Stimulated activated naive CD8-positive, alpha-beta T cell treated with anti-CD3 and anti-CD28 coated beads, Interleukin-15, Interleukin-2, amounts not matched to agents 100 ng/mL and 50 ng/mL, for 24 hours (primary cell): Measurements from ENCODE around the gene LILRA6.
"Not testable (repeated sequence)": the region's sequence is repeated elsewhere in the genome, so short reads cannot be mapped to it uniquely, and the experiment has no call there.

ENCODE experiments used
- H3K27ac Mint-ChIP-seq: one replicate; pipeline ENCODE4 v1.8.0; 2021; ENCODE audit warnings: mild to moderate bottlenecking, mixed read lengths
- H3K27me3 Mint-ChIP-seq: one replicate; pipeline ENCODE4 v1.8.0; 2021; ENCODE audit warnings: mixed read lengths
- H3K36me3 Mint-ChIP-seq: one replicate; pipeline ENCODE4 v1.8.0; 2021; ENCODE audit warnings: low read depth, mixed read lengths
- H3K4me1 Mint-ChIP-seq: one replicate; pipeline ENCODE4 v1.8.0; 2021; ENCODE audit warnings: low read depth, mixed read lengths
- H3K4me3 Mint-ChIP-seq: one replicate; pipeline ENCODE4 v1.8.0; 2021; ENCODE audit warnings: mild to moderate bottlenecking, mixed read lengths
- H3K9me3 Mint-ChIP-seq: one replicate; pipeline ENCODE4 v1.8.0; 2021; ENCODE audit warnings: mixed read lengths

LILRA6 gene

DNA sequence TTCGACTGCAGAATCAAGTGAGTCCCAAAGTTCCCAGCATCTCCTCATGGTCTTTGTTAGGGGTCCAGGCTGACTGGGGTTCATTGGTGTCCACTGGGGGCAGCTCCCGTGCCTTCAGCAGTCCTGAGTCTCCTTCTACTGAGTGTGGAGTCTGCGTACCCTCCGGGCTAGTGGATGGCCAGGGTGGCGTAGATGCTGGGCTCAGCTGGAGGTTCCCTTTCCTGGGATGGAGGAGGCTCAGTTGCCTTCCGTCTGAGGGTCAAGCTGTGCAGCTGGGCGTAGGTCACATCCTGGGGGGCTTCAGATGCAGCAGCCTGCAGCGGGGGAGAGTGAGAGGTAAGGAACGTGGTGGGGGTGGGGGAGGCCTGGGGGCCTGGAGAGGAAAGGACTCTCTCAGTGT is 31.9 kb upstream of the LILRA6 start:
- not testable (repeated sequence) for H3K9me3 Mint-ChIP-seq, H3K36me3 Mint-ChIP-seq, H3K4me3 Mint-ChIP-seq, H3K27ac Mint-ChIP-seq, H3K4me1 Mint-ChIP-seq
- peaks cover 17% of the 10 kb centered on the region for H3K27me3 Mint-ChIP-seq

DNA sequence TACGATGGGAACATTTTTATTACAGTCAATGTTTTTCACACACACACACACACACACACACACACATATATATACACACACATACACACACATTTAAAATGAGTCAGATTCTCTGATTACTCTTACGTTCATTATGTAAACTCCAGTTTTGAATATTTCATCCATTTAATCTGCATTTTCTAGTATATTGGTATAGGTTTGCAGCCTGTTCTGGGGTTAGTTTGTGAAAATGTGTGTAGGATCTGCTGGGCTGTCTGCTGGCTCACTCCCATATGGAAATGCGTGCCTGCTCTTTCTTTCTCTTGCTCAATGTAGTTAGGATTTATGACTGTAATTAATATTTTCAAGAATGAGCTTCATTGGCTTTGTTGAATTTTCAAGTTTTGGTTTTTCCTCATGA is 31.2 kb upstream of the LILRA6 start:
- Mint-ChIP-seq H3K36me3 (no peaks in the 10 kb centered on the region), H3K27ac (no peak overlapping the region), H3K4me1 (peaks cover 3% of the 10 kb centered on the region), H3K27me3 (peaks cover 19% of the 10 kb centered on the region), H3K4me3 (no peak overlapping the region), H3K9me3 (no peaks in the 10 kb centered on the region)

DNA sequence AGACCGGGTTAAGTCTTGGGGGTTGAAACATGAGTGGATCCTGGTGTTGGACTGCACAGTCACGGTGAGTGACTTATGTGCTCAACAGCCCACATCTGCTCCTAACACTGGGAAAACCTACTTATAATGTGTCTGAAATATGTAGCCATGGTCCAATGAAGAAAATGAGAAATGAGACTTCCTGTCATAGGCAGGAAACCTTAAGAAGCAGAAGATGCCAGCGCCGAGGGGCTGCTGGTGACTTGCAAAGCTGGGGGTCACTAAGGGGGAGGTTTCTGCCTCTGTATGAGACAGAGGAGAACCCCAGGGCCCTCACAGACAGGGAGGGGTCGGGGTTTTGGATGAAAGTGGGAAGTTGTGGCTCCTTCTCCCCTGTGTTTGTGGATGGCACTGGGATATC is 29.6 kb upstream of the LILRA6 start:
- H3K4me1 Mint-ChIP-seq, H3K4me3 Mint-ChIP-seq: not testable (repeated sequence)

DNA sequence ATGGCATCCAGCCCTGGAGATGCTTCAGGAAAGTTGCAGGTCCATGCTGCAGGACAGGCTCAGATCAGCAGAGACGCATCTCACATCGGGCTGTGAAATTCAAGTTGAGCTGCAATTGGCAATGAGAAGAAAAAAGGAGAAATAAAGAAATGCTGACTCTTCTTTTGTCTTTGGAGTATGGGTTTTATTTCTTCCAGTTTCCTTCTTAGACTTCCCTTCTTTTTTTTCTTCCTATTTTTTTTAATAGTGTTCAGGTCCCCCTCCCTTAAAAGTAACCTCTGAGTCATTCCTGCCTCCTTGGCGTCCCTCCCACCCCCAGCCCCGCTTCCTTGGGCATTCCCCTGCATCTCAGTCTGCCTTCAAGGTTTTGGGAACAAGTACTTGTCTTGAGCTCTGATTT is 29.0 kb upstream of the LILRA6 start:
- H3K4me1 Mint-ChIP-seq, H3K9me3 Mint-ChIP-seq, H3K4me3 Mint-ChIP-seq, H3K36me3 Mint-ChIP-seq, H3K27ac Mint-ChIP-seq: not testable (repeated sequence)
- H3K27me3 Mint-ChIP-seq, result peaks cover 36% of the 10 kb centered on the region

More for the DNA sequence above, 29.6 kb upstream of the LILRA6 start:
- H3K9me3 Mint-ChIP-seq, H3K27ac Mint-ChIP-seq, H3K36me3 Mint-ChIP-seq: not testable (repeated sequence)
- peaks cover 33% of the 10 kb centered on the region for H3K27me3 Mint-ChIP-seq

DNA sequence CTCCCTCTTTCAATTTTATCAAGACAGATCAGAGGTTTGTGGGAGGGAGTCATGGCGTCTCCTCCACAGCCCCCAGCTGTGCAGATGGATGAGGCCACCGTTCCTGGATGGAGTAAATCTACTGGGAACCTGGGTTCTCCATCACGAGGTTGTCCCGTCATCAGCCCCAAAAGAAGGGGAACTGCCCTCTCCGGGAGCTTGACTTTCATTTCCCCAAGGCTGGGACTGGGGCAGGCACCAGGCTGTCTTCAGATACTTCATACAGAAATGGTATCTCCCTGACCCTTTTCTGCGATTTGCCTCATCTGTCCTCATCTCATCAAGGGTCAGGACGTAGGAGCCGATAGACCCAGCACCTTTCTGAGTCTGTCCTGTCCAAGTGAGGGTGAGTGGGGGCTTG is 28.5 kb upstream of the LILRA6 start:
- Mint-ChIP-seq H3K9me3 (no peaks in the 10 kb centered on the region), H3K4me3 (no peak overlapping the region), H3K27me3 (peaks cover 33% of the 10 kb centered on the region), H3K27ac (no peak overlapping the region), H3K4me1 (peaks cover 3% of the 10 kb centered on the region), H3K36me3 (no peaks in the 10 kb centered on the region)

DNA sequence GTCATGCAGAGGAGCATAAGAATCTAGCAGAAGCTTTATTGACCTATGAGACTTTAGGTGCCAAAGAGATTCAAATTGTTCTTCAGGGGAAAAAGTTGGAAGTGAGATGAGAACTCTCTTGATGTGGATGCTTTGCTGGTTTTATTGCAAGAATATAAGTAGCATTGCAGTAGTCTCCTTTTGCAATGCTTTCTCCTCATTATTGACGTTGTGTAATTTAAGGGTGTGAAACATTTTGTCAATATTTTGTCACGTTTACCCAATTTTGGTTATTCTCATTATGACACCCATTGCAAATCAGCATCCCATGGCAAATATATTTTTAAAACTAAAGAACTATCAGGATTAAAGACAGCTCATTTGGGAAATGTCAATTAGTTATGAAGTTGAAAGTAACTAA is 26.3 kb upstream of the LILRA6 start:
- no peaks in the 10 kb centered on the region for H3K9me3 Mint-ChIP-seq
- no peaks in the 10 kb centered on the region for H3K4me1 Mint-ChIP-seq
- no peak overlapping the region for H3K27ac Mint-ChIP-seq
- H3K27me3 Mint-ChIP-seq, result peaks cover 40% of the 10 kb centered on the region
- H3K36me3 Mint-ChIP-seq, result no peaks in the 10 kb centered on the region
- H3K4me3 Mint-ChIP-seq, result no peak overlapping the region

DNA sequence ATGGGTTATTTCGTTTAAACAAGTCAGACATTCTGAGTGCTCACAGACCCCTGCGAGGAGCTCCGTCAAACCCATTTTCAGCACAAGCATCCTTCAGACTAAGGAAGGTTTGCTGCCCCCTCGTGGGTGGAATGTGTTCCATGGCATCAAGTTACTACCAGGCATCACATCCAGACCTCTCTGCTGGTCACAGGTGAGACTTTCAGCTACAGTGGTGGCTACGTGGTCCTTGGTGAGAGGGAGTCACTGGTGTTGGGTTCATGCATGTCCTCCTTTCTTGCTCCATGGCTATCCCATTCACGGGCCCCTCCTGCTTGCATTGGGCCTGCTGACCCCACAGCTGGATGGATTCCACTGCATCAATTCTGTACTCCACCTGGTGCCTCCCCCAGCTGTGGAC is 23.5 kb upstream of the LILRA6 start:
- no peak overlapping the region for H3K4me3 Mint-ChIP-seq
- H3K36me3 Mint-ChIP-seq, result no peaks in the 10 kb centered on the region
- H3K9me3 Mint-ChIP-seq, result no peaks in the 10 kb centered on the region
- H3K27me3 Mint-ChIP-seq, result peaks cover 35% of the 10 kb centered on the region
- no peaks in the 10 kb centered on the region for H3K4me1 Mint-ChIP-seq
- no peak overlapping the region for H3K27ac Mint-ChIP-seq

DNA sequence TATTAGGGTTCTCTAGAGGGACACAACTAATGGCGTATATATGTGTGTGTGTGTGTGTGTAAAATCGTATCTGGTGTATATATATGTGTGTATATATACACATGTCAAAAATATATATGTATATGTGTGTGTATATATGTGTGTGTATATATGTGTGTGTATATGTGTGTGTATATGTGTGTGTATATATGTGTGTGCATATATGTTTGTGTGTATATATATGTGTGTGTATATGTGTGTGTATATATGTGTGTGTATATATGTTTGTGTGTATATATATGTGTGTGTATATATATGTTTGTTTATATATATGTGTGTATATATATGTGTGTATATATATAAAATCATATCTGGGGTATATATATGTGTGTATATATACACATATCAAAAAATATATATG is 19.9 kb upstream of the LILRA6 start:
- H3K4me1 Mint-ChIP-seq, result no peaks in the 10 kb centered on the region
- H3K27me3 Mint-ChIP-seq, result peaks cover 22% of the 10 kb centered on the region
- no peak overlapping the region for H3K4me3 Mint-ChIP-seq
- no peak overlapping the region for H3K27ac Mint-ChIP-seq
- H3K9me3 Mint-ChIP-seq, result no peaks in the 10 kb centered on the region
- no peaks in the 10 kb centered on the region for H3K36me3 Mint-ChIP-seq

DNA sequence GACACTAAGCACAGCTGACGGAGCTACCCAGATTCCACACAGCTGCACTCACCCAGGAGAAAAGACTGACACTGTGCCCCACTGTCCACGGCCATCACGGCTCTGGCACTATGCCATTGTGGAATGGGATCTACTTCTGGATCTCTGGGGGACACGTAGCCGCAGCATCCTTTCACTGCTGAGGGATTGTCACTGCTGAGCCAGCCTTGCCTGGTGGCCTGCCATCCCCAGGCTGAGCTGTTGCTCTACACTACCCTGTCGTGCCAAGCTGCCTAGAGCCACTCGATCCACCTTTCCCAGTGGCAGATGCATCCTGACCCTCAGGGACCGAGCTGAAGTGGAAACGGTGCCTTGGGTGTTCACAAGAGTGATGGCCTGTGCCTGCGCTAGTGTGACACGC is 19.5 kb upstream of the LILRA6 start:
- Mint-ChIP-seq H3K4me1 (no peaks in the 10 kb centered on the region), H3K4me3 (no peak overlapping the region), H3K27me3 (peaks cover 22% of the 10 kb centered on the region), H3K36me3 (no peaks in the 10 kb centered on the region), H3K9me3 (no peaks in the 10 kb centered on the region), H3K27ac (no peak overlapping the region)

DNA sequence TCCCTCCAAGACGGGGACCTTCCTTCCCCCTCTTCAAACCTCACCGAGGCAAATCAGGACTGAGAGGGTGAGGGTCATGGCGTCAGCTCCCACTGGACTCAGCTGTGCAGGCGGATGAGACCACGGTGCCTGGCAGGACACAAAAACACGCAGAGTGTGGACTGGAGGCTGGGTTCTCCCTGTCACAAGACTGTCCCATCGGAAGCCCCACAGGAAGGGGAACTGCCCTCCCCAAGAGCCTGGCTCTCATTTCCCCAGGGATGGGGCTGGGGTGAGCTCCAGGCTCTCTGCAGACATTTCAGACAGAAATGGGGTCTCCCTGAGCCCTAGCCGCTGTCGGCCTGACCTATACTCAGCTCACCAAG is 14.5 kb upstream of the LILRA6 start, which contains the start of gene LILRB5:
Gene LILRB5 (minus strand): TSS at position 158 of the 365 bp plus-strand sequence. CDS start 80 bp downstream, at position 78.
- no peak within 1 kb of the TSS for H3K27ac Mint-ChIP-seq
- no peak within 1 kb of the TSS for H3K4me3 Mint-ChIP-seq
- H3K27me3 Mint-ChIP-seq, result peaks cover 8% of the 10 kb centered on the region
- no peaks in the 10 kb centered on the region for H3K4me1 Mint-ChIP-seq
- no peaks in the 10 kb centered on the region for H3K9me3 Mint-ChIP-seq
- H3K36me3 Mint-ChIP-seq, result no peaks in the 10 kb centered on the region

DNA sequence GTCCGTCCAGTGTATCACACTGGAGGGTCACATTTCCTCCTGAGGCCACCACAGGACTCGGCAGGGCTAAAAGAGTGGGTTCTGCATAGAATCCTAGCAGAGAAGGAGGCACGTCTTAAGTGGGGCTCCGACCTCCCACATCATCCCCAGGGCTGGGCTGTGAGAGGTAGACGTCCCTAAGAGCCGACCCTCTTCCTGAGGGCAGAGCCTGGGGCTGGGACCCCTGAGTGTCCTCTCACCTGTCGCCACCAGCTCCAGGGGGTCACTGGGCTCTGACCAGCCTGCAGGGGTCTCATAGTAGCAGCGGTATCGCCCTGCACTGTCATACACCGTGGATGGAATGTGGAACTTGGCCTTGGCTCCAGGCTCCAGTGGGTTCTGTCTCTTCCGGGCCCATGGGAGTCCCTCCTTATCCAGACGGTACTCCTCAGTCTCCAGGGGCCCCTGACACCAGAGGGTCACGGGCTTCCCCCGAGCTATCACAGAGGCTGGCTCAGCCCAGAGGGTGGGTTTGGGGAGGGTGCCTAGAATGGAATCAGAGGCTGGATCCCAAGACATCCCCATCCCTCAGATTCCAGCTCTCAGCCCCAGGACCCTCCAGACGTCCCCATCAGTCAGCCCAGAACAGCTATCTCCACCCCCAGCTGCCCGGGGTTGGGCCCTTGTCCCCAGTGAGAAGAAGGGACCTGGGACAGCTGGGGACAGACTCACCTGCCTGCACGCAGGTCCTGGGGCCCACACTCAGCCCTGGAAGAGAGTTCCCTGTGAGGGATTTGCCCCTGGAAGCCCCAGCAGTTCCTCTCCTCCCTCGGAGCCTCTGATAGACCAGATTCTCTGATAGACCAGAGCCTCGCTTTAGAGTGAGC is 13.9 kb upstream of the LILRA6 start:
- H3K4me3 Mint-ChIP-seq, result no peak overlapping the region
- no peaks in the 10 kb centered on the region for H3K36me3 Mint-ChIP-seq
- H3K4me1 Mint-ChIP-seq, result no peaks in the 10 kb centered on the region
- no peak overlapping the region for H3K27ac Mint-ChIP-seq
- no peaks in the 10 kb centered on the region for H3K9me3 Mint-ChIP-seq
- H3K27me3 Mint-ChIP-seq, result peaks cover 5% of the 10 kb centered on the region

DNA sequence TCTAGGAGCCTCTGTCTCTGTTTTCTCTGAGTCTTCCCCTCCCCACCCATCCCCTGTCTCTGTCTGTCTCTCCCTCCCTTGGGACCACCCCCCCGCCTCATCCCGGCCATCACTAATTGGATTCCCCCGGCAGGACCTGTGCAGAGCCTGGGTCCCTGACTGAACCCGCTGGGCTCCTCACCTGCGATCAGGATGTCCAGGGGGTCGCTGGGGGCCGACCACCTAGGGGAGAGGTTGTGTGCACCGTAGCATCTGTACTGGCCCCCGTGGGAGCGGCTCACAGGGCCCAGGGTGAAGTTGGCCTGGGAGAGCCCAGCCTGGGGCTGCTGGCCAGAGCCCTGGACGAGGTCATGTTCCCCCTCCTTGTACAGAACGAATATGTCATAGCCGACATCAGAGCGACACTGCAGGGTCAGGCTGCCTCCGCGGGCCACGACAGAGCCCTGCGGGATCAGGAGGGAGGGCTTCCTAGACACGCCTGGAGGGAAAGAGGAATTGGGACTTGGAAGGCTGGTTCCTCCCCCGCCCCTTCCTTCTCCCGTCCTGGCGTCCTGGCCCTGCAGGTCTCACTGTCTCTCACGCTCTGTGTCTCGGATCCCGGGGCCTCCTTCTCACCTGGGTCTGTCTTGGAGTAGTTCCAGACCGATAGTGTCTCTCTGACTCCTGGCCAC is 12.7 kb upstream of the LILRA6 start:
- H3K9me3 Mint-ChIP-seq, result no peaks in the 10 kb centered on the region
- no peaks in the 10 kb centered on the region for H3K4me1 Mint-ChIP-seq
- peaks cover 8% of the 10 kb centered on the region for H3K27me3 Mint-ChIP-seq
- no peaks in the 10 kb centered on the region for H3K36me3 Mint-ChIP-seq
- H3K4me3 Mint-ChIP-seq, result no peak overlapping the region
- H3K27ac Mint-ChIP-seq, result no peak overlapping the region

DNA sequence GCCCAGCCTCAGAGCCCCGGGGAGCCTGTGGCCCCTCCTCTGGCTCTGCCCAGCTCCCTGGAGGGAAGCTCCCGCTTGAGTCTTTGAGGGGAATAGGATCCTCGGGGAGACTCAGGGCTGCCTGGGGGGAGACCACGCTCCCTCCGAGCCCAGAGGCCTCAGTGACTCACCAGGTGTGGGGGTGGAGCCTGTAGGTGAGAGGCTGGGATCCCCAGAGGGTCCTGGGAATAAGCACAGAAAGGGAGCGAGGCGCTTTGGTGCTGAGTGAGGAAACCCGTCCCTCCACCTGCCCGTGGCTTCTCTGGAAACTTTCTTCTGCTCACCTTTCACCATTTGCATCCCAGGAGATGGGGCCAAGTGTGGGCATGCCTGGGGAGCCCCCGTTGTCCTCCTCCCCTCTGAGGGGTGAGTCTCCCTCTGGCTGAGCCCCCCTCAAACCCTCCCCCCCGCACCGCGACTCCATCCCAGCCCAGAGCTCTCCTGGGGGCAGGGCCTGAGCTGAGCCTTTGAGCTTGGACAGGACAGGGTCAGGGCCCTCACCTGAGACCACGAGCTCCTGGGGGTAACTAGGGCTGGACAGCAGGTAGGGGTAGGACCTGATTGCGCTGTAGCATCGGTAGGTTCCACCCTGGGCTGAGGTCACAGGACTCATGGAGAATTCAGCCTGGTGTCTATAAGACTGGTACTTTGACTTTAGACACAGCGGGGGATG is 11.8 kb upstream of the LILRA6 start:
- Mint-ChIP-seq H3K4me1 (no peaks in the 10 kb centered on the region), H3K36me3 (no peaks in the 10 kb centered on the region), H3K27me3 (peaks cover 9% of the 10 kb centered on the region), H3K27ac (no peak overlapping the region), H3K4me3 (no peak overlapping the region), H3K9me3 (no peaks in the 10 kb centered on the region)

DNA sequence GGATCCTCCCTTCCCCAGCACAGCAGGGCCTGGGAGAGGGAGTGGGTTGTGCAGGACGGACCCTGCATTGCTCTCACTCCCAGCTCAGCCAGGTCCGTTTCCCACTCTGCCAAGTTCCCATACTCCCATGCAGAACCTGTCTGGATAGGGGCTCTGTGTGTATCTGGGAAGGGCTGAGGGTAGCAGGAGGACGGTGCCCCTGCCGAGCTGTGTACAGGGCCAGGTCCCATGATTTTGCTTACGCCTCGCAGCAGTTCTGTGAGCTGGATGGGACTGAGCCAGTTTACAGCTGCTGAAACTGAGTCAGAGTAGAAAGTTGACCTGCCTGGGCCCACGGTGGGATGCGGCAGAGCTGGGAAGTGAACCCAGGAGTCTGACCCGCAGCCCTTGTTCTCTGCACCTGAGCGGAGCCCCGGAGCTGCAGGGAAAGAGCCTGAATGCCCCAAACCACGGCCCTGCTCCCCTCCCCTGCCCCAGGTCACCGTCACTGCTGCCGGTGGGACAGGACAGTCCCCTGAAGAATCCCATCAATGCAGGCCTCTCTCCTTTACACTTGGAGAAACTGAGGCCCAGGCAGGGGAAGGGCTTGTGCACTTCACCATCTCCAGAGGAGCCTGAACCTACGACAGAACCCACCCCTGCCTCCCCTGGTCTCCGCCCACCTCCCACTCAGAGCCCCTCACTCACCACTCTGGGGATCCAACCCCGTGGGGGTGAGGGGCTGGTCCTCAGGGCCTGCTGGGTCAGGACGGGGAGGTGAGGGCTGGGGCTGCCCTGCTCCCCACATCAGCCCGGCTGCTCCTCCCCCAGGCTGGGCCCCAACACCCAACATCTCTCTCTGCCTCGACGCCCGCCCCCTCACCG is 11.0 kb upstream of the LILRA6 start:
- Mint-ChIP-seq H3K9me3 (no peaks in the 10 kb centered on the region), H3K27me3 (peaks cover 8% of the 10 kb centered on the region), H3K4me1 (peaks cover under 1% of the 10 kb centered on the region), H3K36me3 (no peaks in the 10 kb centered on the region), H3K27ac (no peak overlapping the region), H3K4me3 (no peak overlapping the region)
